ENCODE results near the gene VPREB1. TPM values are rescaled to one million over a fixed set of nuclear protein-coding genes. Genes with fewer than 3 reads are reported as not detected.

Gene VPREB1, protein sequence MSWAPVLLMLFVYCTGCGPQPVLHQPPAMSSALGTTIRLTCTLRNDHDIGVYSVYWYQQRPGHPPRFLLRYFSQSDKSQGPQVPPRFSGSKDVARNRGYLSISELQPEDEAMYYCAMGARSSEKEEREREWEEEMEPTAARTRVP
- polyA plus RNA-seq (2012; ENCODE audit: insufficient read depth, insufficient read length, low read depth), result not detected

DNA sequence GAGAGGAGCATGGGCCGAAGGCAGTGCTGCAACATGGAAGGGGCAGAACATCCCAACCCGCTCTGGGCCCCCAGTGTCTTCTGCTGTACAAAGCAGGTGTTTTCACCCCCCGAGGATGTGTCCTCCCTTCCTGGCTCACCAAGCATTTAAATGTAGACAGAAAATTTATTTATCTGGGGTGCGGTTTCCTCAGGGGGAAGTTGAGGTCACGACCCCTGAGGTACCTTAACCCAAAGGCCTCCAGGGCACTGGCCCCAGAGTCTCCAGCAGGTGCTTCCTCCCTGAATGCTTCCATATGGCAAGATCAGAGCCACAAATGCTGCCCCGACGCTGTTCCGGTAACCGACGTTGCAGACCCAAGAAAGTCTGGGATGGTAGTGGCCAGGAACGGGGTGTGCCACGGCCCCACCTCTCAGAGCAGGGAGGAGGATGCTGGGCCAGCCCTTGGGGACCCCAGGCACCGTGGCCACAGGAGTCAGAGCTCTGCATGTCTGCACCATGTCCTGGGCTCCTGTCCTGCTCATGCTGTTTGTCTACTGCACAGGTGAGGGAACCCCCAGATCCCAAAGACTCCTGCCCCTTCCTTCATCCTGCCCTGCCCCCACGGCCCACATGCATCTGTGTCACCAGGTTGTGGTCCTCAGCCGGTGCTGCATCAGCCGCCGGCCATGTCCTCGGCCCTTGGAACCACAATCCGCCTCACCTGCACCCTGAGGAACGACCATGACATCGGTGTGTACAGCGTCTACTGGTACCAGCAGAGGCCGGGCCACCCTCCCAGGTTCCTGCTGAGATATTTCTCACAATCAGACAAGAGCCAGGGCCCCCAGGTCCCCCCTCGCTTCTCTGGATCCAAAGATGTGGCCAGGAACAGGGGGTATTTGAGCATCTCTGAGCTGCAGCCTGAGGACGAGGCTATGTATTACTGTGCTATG lies at the start of gene VPREB1:
VPREB1 (plus strand) TSS at position 471 of the 935 bp plus-strand sequence; CDS start at position 499, 28 bp downstream.
- no peak for DNase-seq
- Histone ChIP-seq H3K4me3 (ENCODE audit: low read depth, low read length) (no peak within 1 kb of the TSS), H3K36me3 (no peaks in the 10 kb centered on the region), H3K4me1 (no peaks in the 10 kb centered on the region), H3K27me3 (peaks cover 16% of the 10 kb centered on the region), H3K9me3 (no peaks in the 10 kb centered on the region)
- TF ChIP-seq, protein P1, sequence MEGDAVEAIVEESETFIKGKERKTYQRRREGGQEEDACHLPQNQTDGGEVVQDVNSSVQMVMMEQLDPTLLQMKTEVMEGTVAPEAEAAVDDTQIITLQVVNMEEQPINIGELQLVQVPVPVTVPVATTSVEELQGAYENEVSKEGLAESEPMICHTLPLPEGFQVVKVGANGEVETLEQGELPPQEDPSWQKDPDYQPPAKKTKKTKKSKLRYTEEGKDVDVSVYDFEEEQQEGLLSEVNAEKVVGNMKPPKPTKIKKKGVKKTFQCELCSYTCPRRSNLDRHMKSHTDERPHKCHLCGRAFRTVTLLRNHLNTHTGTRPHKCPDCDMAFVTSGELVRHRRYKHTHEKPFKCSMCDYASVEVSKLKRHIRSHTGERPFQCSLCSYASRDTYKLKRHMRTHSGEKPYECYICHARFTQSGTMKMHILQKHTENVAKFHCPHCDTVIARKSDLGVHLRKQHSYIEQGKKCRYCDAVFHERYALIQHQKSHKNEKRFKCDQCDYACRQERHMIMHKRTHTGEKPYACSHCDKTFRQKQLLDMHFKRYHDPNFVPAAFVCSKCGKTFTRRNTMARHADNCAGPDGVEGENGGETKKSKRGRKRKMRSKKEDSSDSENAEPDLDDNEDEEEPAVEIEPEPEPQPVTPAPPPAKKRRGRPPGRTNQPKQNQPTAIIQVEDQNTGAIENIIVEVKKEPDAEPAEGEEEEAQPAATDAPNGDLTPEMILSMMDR (IDR thresholded peaks at IDR 0.05; ENCODE audit: low read depth, low read length), result no peak

DNA sequence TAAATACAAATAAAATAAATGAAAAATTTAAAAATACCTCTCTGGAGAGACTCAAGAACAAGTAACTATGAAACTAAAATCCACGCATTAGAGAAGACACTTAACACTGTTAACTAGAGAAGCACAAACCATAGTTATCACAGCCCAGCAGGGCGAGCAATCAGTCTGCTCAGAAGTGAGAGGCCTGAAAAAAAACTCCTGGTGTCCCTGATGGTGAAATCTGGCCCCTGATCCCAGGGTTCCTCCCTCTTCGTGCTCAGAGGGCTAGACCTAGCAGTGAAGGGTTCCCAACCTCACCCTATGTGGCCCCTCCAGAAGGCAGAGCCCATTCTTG lies 49.7 kb upstream of the VPREB1 start:
- TF ChIP-seq, protein P1 (IDR thresholded peaks at IDR 0.05; ENCODE audit: low read depth, low read length), result no peak
- Histone ChIP-seq H3K36me3 (no peaks in the 10 kb centered on the region), H3K4me1 (no peaks in the 10 kb centered on the region), H3K9me3 (no peaks in the 10 kb centered on the region), H3K4me3 (ENCODE audit: low read depth, low read length) (no peak overlapping the region), H3K27me3 (no peaks in the 10 kb centered on the region; the same call in 1 of the 2 replicates)
- no peak for DNase-seq

DNA sequence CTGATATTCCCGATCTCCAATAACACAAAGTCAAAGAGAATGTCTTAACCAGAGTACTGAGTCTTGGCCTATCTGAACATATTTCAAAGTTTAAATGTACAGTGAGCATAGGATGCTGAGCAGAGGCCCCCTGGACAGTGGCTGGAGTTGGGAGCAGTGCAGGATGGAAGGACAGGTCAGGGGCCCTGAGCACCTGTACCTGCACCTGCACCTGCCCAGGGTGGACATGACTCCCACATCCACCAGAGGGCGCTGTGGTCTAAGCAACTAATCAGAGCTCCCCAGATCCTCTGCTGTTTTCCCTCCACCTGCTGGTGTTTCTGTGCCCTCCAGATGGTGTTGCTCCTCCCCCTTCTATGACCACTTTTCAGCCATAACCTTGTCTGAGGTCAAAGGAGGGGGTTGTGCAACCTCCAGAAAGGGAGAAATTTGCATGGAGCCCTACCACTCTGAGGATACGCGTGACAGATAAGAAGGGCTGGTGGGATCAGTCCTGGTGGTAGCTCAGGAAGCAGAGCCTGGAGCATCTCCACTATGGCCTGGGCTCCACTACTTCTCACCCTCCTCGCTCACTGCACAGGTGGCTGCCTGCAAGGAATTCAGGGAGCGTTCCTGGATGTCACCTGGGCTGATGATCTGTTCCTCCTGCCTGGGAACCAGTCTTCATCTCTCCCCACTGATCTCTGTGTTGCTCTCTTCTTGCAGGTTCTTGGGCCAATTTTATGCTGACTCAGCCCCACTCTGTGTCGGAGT lies 49.1 kb upstream of the VPREB1 start:
- H3K4me3 ChIP-seq (ENCODE audit: low read depth, low read length), result no peak overlapping the region
- peak; percentile 70 for DNase-seq
- H3K27me3 ChIP-seq, result no peaks in the 10 kb centered on the region; the same call in 1 of the 2 replicates
- H3K36me3 ChIP-seq, result no peaks in the 10 kb centered on the region
- TF ChIP-seq, protein P1 (IDR thresholded peaks at IDR 0.05; ENCODE audit: low read depth, low read length), result peak; percentile 85
- H3K4me1 ChIP-seq, result no peaks in the 10 kb centered on the region
- no peaks in the 10 kb centered on the region for H3K9me3 ChIP-seq

DNA sequence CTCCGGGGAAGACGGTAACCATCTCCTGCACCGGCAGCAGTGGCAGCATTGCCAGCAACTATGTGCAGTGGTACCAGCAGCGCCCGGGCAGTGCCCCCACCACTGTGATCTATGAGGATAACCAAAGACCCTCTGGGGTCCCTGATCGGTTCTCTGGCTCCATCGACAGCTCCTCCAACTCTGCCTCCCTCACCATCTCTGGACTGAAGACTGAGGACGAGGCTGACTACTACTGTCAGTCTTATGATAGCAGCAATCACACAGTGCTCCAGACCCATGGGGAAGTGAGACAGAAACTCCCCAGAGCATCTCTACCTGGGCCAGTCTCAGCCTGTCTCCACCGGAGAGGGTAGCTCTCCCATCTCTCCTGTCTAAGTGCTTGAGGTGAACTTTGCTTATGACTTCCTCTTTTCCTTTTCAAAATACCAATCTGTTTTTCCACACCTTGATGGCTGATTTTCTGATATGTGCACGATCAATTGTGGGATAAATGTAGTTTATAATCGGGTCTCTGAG lies 48.5 kb upstream of the VPREB1 start:
- Histone ChIP-seq H3K27me3 (no peaks in the 10 kb centered on the region; the same call in 1 of the 2 replicates), H3K4me3 (ENCODE audit: low read depth, low read length) (no peak overlapping the region)
- no peak for DNase-seq

DNA sequence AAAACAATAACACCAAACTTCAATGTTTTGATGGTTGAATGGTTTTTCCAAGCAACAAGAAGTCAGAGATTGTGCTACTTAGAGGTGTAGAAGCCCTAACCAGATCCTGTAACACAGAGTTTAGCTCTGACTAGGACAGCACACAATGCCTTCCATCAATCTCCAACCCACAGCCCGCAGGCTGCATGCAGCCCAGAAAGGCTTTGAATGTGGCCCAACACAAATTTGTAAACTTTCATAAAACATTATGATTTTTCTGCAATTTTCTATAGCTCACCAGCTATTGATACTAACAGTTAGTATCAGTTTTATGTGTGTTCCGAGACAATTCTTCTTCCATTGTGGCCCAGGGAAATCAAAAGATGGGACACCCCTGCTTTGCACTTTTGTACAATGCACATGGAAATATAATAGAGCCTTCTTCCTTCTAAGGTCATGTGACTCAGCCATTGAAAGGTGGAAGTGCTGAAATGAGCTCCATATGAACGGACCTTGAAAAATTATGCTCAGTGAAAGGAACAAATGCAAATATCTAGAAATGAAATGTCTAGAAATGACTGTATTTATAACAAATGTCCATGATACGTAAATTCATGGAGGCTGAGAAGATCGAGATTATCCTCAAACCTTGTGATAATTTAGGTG lies 47.6 kb upstream of the VPREB1 start:
- no peaks in the 10 kb centered on the region for H3K4me1 ChIP-seq
- TF ChIP-seq, protein P1 (IDR thresholded peaks at IDR 0.05; ENCODE audit: low read depth, low read length), result no peak
- H3K36me3 ChIP-seq, result no peaks in the 10 kb centered on the region
- no peaks in the 10 kb centered on the region for H3K9me3 ChIP-seq
- H3K27me3 ChIP-seq, result peaks cover 6% of the 10 kb centered on the region; the same call in 1 of the 2 replicates
- H3K4me3 ChIP-seq (ENCODE audit: low read depth, low read length), result no peak overlapping the region
- DNase-seq, result no peak

More for the DNA sequence above, 48.5 kb upstream of the VPREB1 start:
- Histone ChIP-seq H3K36me3 (no peaks in the 10 kb centered on the region), H3K4me1 (no peaks in the 10 kb centered on the region), H3K9me3 (no peaks in the 10 kb centered on the region)
- TF ChIP-seq, protein P1 (IDR thresholded peaks at IDR 0.05; ENCODE audit: low read depth, low read length), result no peak

All from BE2C (cell line).